ENCODE measurements around the gene CTNNA3.

The CTNNA3 gene

DNA sequence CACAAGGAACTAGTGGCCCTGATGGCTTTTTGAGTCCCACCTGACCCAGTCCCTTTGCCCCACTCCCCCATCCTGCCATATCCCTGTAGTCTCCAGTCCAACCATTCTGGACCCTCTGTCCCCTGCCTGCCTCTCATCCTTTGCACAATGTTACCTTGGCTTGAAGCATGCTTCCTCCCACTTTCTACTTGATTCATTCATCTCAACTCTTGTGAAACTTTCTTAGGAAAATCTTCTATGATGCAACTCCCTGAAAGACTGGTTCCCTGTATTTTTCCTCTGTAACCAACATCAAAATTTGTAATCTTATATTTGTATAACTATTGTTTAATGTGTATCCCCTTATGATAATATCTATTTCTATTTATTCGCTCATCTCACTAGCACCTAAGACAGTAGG, 618.6 kb downstream of the CTNNA3 start:
- FAIRE-seq, result no peak
- no peak for DNase-seq (ENCODE audit: extremely low spot score, insufficient read length, low read depth)

DNA sequence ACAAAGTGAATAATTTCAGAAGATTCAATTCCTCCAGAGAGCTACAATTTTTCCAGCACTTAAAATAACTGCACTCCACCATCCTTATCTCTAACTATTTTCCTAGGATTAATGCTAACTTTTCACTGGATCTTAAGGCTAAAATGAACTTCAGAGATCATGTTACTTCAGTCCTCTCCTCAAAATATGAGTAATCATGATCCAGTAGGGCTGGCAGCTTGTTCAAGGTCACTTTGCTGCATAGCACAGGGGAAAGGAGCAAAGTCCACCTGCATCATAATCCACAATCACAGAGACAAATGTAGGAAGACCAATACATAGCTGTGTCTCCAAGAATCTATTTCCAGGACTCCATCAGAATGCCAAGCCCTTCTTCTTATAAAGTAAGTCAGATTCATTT, 619.9 kb downstream of the CTNNA3 start:
- FAIRE-seq (no peak), DNase-seq (ENCODE audit: extremely low spot score, insufficient read length, low read depth) (no peak)

DNA sequence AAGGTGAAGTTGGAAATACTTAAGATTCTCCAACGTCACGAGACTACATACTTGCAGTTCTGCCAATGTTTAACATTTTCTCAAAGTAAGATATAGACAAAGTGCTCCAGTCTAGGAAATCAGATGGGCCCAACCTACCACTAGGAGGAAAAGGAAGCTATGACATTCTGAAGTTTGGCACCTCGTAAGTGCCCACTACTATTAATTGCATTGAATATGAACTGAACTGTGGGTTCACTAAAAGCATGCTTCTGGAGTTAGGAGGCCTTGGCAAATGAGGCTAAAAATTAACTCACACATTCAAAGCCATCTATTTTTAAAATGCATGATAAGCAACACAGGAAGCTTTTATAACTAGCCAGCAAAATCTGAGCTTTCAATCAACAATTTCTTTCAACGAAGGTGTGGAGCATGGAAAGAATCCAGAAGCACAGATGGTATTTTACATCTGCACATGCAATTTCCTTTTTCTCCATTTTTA, 620.5 kb downstream of the CTNNA3 start:
- DNase-seq (ENCODE audit: extremely low spot score, insufficient read length, low read depth), result no peak
- no peak for FAIRE-seq

DNA sequence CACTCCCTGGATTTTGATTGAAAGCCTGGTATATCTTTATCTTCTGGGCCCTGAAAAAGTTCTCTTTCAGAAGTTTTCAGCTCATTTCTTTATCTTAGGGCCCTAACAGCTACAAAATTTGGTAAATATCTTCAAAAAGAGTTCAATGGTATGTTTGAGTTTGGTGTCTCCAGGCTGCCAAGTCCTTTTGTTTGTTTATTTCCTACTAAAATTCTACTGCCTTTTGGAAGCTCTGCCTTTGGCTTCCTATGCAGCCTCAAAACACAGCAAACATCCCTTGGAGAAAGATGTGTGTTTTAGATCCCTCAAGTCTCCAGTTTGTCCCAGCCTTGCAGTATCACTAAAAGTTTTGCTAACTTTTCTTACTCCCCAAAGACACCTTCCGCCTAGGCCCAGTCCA, 623.3 kb downstream of the CTNNA3 start:
- DNase-seq (ENCODE audit: extremely low spot score, insufficient read length, low read depth) (no peak), FAIRE-seq (no peak)

DNA sequence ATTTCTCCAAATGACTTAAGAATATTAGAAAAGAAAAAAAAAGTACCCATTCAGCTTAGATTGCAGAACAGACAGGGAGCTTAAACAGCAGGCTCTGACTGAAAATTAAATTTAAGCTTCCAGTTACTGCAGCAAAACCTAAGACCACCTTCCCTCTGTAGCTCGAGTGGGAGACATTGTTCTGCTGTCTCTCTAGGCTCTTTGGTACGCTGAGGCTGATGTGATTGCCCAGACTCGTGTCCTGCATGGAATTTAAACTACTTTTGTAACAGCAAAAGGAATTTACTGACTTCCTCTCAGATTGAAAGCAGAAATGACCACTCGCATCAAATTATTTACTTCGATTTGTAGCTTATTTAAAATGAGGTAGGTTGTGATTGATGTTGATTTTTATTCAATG, 645.6 kb downstream of the CTNNA3 start:
- no peak for FAIRE-seq

DNA sequence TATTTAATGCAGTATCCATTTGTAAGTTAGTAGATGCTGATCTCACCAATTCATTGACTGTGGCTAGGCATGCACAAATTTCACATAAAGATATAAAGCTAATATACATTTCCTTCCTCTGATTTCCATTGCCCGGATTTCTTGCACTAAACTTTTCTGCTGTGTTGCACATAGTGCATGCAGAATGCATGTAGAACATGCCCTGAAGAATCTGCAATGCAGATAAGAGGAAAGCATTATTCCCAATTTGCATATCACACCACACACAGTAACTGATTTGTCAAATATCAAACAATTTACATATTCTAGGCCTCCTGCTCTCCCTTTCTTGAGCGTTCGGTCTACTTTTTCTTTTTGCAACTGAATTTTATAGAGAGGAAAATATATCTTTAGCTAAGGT, 646.0 kb downstream of the CTNNA3 start:
- FAIRE-seq (no peak), DNase-seq (ENCODE audit: extremely low spot score, insufficient read length, low read depth) (no peak)

More for the DNA sequence above, 645.6 kb downstream of the CTNNA3 start:
- no peak for DNase-seq (ENCODE audit: extremely low spot score, insufficient read length, low read depth)

DNA sequence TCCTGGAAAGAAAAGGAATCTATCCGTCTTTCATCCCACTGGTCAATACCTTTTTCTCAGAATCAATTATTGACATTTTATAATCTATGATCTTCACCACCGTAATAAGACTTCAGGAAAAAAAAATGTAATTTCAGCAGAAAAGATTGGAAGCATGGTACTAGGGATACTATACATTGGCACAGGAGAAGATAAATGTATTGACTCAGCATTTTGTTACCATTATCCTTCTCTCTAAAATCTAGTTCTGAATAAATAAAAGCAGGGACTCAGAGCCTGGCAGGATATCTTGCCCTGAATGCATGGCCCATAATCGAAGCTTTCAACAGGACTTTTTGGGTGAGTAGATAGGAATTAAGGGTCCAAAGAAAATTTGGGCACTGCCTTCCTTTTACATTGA, 649.5 kb downstream of the CTNNA3 start:
- DNase-seq (ENCODE audit: extremely low spot score, insufficient read length, low read depth), result no peak
- no peak for FAIRE-seq

DNA sequence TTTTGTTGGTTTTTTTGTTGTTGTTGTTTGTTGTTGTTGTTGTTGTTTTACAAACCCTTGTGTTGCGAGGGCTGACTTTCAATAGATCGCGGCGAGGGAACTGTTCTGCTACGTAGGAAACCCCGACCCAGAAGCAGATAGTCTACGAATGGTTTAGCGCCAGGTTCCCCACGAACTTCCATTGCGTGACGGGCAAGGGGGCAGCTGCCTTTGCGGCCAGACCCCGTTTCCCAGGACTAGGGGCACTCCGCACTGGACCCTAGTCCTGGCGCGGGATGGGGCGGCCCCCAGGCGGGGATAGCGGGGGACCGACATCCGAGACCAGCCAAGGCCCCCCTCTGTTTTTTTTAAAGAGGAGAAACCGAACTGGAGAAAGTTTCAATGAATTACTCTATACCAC, 650.6 kb downstream of the CTNNA3 start:
- FAIRE-seq (no peak), DNase-seq (ENCODE audit: extremely low spot score, insufficient read length, low read depth) (no peak)

DNA sequence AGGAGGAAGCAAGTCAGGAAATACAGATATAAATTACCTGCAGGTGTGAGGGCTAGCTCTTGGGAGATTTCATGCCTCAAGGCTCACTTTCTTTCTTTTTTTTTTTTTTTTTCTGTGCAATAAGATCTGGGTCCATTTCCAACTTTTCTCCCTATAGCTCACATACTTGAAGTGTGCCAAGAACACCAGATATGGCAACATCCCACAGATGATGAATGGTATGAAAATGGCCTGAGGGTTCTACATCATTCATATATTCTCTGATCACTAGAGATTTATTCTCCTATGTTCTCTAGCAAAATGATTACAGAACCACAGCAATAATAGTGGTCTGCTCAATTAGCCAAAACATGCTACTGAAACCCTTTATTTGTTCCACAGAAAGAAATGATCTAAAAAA, 653.0 kb downstream of the CTNNA3 start:
- FAIRE-seq (no peak), DNase-seq (ENCODE audit: extremely low spot score, insufficient read length, low read depth) (no peak)

DNA sequence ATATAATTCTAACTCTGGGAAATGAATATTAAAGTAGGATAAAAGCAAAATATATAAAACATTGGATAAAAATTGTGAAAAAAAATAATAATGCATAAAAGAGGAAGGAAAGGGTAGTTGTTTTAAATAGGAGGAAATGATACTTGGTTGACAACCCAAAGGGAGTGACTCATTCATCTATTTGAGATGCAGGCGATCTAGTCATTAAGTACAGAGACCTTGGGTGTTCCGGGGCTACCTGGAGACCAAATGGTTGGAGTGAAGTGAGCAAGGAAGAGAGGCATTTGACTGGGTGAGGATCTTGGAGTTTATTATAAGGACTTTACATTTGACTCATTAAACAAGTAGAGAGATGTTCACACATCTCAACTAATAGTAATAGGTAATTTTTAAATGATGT, 659.2 kb downstream of the CTNNA3 start:
- DNase-seq (ENCODE audit: extremely low spot score, insufficient read length, low read depth) (no peak), FAIRE-seq (no peak)

DNA sequence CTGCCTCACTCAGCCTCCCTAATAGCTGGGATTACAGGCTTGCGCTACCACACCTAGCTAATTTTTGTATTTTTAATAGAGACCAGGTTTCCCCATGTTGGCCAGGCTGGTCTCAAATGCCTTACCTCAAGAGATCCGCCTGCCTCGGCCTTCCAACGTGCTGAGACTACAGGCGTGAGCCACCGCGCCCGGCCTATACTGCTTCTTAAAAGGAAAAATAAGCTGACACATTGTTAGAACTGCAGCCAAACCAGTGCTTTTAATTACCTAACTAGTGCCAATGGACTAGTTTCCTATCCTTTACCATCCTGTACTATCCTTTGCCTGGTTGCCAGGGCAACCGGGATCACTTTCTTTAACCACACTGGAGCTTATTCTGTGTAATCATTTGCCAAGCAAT, 662.1 kb downstream of the CTNNA3 start:
- no peak for FAIRE-seq
- DNase-seq (ENCODE audit: extremely low spot score, insufficient read length, low read depth), result no peak

DNA sequence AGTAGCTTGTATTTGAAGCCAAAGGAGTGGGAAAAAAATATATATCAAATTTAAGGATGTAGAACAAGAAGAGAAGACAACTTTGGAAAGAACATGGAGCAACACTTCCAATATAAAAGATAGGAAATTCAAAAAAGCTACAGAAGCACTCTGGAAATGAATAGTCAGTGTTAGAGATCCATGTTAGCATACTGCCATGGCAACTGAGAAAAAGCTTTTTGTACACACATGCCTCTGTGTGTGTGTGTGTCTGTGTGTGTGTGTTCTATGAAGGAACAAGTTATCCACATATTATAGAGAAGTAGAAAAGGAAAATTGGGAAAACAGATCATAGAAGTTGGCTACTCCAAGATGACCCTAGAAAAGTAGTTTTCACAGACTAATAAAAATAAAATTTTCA, 673.9 kb downstream of the CTNNA3 start:
- no peak for FAIRE-seq
- no peak for DNase-seq (ENCODE audit: extremely low spot score, insufficient read length, low read depth)

DNA sequence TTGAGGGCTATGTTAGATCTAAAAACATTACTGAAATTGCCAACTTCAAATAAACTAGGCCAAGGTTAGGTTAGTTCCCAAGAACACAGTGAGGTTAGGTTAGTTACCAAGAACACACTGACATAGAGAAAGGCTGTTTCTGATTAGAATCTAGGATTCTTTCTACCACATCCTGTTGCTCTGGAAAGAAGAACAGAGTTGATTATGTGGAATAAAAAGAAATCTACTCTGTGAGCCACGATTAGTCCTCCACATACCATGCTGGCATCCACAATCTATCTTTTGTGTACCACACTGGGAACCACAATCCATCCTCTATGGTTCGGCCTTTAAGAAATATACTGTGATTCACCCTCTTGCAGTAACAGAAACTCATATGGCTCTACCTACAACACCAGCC, 678.8 kb downstream of the CTNNA3 start:
- no peak for FAIRE-seq
- DNase-seq (ENCODE audit: extremely low spot score, insufficient read length, low read depth), result no peak

DNA sequence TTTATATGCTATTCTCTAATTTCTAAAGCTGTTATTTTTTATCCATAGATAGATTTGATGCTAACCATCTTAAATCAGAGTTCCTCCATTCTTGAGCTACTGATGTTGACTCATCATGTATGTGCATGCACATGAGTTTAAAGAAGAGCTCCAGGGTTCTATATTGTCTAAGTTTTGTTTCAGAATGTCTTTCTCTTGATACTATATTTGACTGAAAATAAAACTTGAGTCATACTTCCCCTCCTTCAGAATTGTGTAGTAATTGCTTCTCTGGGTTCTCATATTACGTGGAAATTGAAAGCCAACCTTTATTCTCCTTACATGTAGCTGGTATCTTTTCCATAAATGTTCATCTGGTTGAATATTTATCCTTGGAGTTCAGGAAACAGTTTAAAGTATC, 680.8 kb downstream of the CTNNA3 start:
- FAIRE-seq, result no peak

DNA sequence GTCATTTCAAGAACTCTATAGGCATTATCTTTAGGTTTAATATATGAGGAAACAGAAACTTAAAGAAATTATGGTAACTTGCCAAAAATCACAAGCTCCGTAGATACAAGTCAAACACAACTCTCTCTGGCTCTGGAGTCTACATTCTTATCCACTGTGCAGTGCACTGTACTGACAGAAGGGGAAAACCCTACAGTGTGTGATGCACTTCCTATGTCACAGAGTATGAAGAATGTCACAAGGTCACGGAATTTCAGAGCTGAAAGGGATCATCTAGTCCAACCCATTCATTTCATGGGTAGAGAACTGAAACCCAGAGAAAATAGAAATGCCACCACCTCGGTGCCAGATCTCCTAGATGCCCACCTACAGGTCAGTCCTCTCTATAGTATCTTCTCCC, 684.0 kb downstream of the CTNNA3 start:
- FAIRE-seq (no peak), DNase-seq (ENCODE audit: extremely low spot score, insufficient read length, low read depth) (no peak)

More for the DNA sequence above, 680.8 kb downstream of the CTNNA3 start:
- DNase-seq (ENCODE audit: extremely low spot score, insufficient read length, low read depth), result no peak

DNA sequence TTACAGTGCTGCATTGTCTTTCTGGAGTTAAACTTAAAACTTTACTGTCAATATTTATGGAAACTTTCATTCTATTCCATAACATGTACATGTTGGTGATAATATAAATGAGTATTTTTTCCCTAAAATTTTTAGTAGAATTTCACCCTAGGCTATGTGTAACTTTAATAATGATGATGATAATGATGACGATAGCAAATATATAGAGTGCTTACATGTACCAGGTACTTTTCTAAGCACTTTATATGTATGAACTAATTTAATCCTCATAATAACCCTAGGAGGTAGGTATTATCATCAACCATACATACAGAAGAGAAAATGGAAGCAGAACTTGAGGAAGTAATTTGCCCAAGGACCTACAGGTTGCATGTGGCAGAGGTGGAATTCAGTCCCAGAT, 684.5 kb downstream of the CTNNA3 start:
- FAIRE-seq (no peak), DNase-seq (ENCODE audit: extremely low spot score, insufficient read length, low read depth) (no peak)

DNA sequence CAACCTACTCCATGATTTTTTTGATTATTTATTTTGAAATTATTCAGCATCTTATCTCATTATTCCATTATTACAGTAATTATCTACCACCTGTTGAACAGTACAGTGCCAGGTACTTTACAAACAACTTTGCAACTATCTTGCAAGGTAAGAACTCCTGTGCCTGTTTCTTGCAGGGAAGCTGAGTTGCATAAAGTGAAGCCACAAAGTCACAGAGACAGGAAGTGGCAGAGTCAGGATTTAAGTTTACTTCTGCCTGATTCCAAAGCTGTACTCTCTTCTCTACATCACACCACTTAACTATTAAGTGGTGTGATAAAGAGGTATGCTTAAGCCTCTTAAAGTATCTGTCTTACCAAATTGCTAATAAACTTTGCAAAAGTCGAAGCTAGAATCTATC, 690.0 kb downstream of the CTNNA3 start:
- DNase-seq (ENCODE audit: extremely low spot score, insufficient read length, low read depth) (no peak), FAIRE-seq (no peak)

DNA sequence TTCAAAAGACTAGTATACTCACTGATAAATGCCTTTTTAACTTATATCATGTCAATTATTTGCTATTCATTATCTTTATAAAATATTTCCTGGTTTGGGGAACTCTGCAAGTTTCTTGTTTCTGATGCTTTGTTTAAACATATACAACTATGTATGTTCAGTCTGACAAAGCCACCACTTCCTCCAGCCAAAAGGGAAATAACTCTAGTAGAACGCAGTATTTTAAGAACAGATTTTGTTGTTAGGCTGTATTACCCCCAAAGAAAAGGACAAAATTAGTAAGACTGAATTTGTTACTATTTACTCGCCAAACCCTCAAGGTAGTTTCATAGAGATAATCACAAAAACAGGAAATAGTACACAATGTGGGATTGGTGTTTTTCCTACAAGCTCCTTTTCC, 691.3 kb downstream of the CTNNA3 start:
- DNase-seq (ENCODE audit: extremely low spot score, insufficient read length, low read depth) (no peak), FAIRE-seq (no peak)

DNA sequence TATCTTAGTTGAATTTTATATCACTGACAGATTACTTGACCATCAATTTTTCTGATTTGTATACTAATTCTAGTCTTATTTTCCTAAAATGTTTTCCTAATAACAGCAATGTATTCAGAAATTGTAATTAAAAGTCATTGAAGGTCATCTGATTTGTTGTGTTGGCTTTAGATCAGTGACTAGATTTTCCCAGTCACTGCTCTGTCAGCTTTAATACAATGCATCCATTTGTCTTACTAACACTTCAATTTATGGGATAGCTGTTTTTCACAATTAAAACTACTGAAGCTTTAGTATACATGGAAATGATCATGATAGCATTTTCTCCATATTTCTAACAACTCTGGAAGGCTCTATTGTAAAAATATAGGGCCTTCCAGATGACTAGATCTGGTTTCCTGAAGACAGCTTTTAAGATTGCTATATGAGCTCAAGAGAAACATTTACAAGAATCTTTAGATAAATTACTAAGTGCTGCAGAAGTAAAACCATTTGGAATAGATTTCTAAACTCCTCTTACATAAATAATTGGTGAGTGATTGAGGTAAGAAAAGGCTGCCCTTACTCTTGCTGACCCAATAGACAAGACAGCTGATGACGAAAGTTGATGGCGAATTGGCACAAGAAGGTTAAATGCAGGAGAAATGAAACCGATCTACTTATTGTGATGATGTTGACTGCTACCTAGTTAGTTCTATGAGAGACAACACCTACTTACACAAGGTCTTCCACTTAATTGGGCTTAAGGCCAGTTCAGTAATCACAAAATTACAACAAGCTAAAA, 696.0 kb downstream of the CTNNA3 start:
- FAIRE-seq (no peak), DNase-seq (ENCODE audit: extremely low spot score, insufficient read length, low read depth) (no peak)

DNA sequence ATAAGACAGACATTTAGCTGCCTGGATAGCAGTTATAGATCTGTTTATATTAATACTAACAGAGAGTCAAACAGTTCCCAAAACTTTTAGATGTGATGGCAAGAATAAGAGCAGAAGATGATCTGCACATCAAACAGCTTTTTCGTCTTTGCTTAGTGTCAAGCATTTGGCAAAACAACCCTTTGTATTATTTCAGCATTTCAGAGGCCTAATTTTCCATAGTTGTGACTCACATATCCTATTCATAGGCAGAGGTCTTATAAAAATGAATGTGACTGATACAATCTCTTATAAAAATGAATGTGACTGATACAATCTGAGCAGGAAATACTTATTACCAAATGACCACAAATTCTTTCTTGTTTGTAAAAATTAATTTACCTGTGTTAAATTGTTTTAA, 699.0 kb downstream of the CTNNA3 start:
- FAIRE-seq (no peak), DNase-seq (ENCODE audit: extremely low spot score, insufficient read length, low read depth) (no peak)

DNA sequence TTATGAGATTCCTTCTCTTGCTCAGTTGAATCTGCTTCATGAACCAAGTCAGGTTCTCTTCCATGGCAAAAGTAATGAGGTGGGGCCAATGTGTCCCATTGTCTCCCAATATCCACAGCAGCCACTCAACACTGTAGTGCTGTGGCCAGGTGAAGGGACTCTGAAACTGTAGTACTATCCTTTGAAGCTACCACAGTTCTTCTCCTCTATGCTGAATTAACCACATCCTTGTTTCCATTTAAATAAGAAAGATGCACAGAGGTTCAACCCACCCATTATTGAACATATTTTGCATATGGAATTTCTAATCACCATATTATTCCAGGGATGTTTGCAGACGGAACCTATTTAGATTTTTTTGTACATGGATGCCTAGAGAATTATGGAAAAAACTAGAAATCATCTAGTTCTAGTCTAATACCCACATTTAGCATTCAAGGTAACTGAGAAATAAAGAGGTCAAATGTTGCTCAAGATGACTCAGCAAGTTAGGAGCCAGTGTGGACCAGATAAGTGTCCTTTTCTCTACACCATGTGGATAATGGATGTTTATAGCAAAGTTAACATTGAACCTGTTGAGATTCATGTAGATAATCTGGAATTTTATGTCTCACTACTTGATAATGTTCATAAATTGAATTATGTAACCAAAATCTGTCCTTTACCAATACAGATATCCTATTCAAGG, 705.7 kb downstream of the CTNNA3 start:
- DNase-seq (ENCODE audit: extremely low spot score, insufficient read length, low read depth) (no peak), FAIRE-seq (no peak)

DNA sequence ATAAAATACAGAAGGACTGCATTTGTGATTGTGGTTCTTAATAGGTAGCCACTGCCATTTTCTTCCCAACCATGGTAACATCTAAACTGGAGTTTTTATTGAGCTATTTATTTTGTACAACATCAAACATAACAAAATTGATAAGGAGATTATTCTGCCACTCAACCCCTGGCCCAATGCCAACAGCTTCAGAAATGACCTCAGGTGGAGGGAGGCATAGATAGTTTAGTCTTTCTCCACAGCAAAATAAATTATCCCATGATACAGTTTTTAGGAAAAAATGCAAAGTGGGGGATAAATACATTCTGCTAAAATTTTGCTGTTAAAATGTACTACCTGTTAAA, 712.5 kb downstream of the CTNNA3 start:
- FAIRE-seq, result no peak

More for the DNA sequence above, 712.5 kb downstream of the CTNNA3 start:
- no peak for DNase-seq (ENCODE audit: extremely low spot score, insufficient read length, low read depth)
